PFSK-1 (cell line): Measurements from ENCODE around the gene LIPE.

ENCODE experiments used
- FOXP2 ChIP-seq: optimal IDR thresholded peaks from 2 replicates; pipeline ENCODE3; 2011; ENCODE audit warnings: borderline replicate concordance, control low read depth, inconsistent platforms; ENCODE audit not compliant: insufficient read depth; ENCODE audit errors: extremely low read length, extremely low read depth
- POLR2AphosphoS5 ChIP-seq: IDR thresholded peaks from 2 replicates; pipeline ENCODE4 v1.6.1; 2012; ENCODE audit warnings: low read depth, mild to moderate bottlenecking, control low read depth, low read length, moderate library complexity
- SIN3A ChIP-seq: IDR thresholded peaks from 2 replicates; pipeline ENCODE4 v1.6.1; 2012; ENCODE audit warnings: mild to moderate bottlenecking, low read length, moderate library complexity, borderline replicate concordance; ENCODE audit not compliant: insufficient read depth
- TAF1 ChIP-seq: IDR thresholded peaks from 2 replicates; pipeline ENCODE4 v1.6.1; 2012; ENCODE audit warnings: low read length, control low read depth, borderline replicate concordance; ENCODE audit not compliant: insufficient read depth
- TF ChIP-seq, protein P1 (sequence below), 2 experiments: IDR thresholded peaks; 2 replicates each; pipeline versions ENCODE4 v1.6.1 to v1.8.0; 2011 to 2012; ENCODE audit warnings: low read depth in 2 of 2, low read length in 2 of 2, control low read depth in 1 of 2, inconsistent platforms in 1 of 2, mild to moderate bottlenecking in 1 of 2, moderate library complexity in 1 of 2; ENCODE audit not compliant: insufficient read depth in 1 of 2

Gene LIPE

DNA sequence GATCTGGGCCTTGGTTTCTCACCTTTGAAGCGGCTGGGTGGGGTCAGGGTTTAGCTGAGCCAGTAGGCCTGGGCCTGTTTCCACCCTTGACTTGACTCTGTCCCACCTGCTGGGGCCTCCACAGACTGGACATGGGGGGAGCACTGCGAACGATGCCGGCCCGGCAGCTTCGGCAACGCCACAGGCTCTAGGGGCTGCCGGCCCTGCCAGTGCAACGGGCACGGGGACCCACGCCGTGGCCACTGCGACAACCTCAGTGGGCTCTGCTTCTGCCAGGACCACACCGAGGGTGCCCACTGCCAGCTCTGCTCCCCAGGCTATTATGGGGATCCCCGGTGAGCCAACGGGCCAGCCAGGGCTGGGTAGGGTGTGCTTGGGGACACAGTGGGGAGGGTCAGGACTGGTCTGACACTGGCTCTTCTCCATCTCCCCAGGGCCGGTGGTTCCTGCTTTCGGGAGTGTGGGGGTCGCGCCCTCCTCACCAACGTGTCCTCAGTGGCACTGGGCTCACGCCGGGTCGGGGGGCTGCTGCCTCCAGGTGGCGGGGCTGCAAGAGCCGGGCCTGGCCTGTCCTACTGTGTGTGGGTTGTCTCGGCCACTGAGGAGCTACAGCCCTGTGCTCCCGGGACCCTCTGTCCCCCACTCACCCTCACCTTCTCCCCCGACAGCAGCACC lies 73.7 kb downstream of the LIPE start:
- TF ChIP-seq TAF1: no peak
- no peak for TF ChIP-seq POLR2AphosphoS5
- TF ChIP-seq, protein P1, sequence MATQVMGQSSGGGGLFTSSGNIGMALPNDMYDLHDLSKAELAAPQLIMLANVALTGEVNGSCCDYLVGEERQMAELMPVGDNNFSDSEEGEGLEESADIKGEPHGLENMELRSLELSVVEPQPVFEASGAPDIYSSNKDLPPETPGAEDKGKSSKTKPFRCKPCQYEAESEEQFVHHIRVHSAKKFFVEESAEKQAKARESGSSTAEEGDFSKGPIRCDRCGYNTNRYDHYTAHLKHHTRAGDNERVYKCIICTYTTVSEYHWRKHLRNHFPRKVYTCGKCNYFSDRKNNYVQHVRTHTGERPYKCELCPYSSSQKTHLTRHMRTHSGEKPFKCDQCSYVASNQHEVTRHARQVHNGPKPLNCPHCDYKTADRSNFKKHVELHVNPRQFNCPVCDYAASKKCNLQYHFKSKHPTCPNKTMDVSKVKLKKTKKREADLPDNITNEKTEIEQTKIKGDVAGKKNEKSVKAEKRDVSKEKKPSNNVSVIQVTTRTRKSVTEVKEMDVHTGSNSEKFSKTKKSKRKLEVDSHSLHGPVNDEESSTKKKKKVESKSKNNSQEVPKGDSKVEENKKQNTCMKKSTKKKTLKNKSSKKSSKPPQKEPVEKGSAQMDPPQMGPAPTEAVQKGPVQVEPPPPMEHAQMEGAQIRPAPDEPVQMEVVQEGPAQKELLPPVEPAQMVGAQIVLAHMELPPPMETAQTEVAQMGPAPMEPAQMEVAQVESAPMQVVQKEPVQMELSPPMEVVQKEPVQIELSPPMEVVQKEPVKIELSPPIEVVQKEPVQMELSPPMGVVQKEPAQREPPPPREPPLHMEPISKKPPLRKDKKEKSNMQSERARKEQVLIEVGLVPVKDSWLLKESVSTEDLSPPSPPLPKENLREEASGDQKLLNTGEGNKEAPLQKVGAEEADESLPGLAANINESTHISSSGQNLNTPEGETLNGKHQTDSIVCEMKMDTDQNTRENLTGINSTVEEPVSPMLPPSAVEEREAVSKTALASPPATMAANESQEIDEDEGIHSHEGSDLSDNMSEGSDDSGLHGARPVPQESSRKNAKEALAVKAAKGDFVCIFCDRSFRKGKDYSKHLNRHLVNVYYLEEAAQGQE (IDR thresholded peaks at IDR 0.05; ENCODE audit: insufficient read depth in 1 of 2, low read depth in 2 of 2, low read length in 2 of 2): no peak
- no peak for TF ChIP-seq SIN3A
- TF ChIP-seq FOXP2: no peak

DNA sequence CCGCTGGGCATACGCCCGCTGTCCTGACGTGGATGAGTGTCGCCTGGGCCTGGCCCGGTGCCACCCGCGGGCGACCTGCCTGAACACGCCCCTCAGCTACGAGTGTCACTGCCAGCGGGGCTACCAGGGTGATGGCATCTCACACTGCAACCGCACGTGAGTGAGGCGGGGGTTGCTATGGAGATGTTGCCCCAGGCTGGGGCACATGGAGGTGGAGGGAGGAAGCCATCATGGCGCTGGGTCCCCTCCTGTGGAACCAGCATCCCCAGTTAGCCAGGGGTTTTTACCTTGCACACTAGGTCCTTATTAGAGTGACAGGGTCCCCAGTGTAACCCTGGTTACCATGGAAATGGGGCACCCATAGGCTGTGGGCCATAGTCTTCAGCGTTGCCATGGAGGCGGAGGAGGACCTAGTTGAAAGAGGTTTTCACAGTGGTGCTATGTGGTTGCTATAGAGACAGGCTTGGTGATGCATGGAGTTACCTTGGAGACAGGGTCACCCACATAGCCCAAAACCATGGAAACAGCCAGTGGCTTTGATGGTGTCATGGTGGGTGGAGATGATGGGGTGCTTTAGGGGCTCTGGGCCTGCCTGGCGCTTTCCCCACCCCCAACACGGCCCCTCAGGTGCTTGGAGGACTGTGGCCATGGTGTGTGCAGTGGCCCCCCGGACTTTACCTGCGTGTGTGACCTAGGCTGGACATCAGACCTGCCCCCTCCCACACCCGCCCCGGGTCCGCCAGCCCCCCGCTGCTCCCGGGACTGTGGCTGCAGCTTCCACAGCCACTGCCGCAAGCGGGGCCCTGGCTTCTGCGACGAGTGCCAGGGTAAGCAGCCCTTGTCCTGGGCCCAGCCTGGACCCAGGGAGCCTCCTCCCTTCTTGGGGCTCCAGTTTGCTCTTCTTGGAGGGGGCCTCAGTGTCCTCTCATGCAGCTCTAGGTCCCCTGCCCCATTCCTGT lies 74.6 kb downstream of the LIPE start:
- TF ChIP-seq SIN3A (no peak), TAF1 (no peak), FOXP2 (no peak), POLR2AphosphoS5 (no peak)
- TF ChIP-seq, protein P1 (IDR thresholded peaks at IDR 0.05; ENCODE audit: insufficient read depth in 1 of 2, low read depth in 2 of 2, low read length in 2 of 2): no peak
